IgD-negative memory B cell (primary cell): Measurements from ENCODE around the gene ZNF18. TPM values are rescaled to one million over a fixed set of nuclear protein-coding genes. Genes with fewer than 3 reads are reported as not detected.
"Not testable (repeated sequence)": the region's sequence is repeated elsewhere in the genome, so short reads cannot be mapped to it uniquely, and the experiment has no call there.

Experiments used
- H3K27ac Mint-ChIP-seq, 3 donors: one replicate each; pipeline ENCODE4 v1.8.0; 2020 to 2022; ENCODE audit warnings: mild to moderate bottlenecking in 3 of 3, mixed read lengths in 3 of 3, moderate library complexity in 1 of 3
- H3K27me3 Mint-ChIP-seq: one replicate; pipeline ENCODE4 v1.8.0; 2021; ENCODE audit warnings: mixed read lengths
- H3K36me3 Mint-ChIP-seq: one replicate; pipeline ENCODE4 v1.8.0; 2020; ENCODE audit warnings: mild to moderate bottlenecking, mixed read lengths
- H3K4me1 Mint-ChIP-seq, 3 donors: one replicate each; pipeline ENCODE4 v1.8.0; 2020 to 2022; ENCODE audit warnings: mixed read lengths in 3 of 3, mild to moderate bottlenecking in 1 of 3
- H3K4me3 Mint-ChIP-seq, 4 donors: one replicate each; pipeline ENCODE4 v1.8.0; 2020 to 2022; ENCODE audit warnings: mild to moderate bottlenecking in 4 of 4, mixed read lengths in 4 of 4, moderate library complexity in 3 of 4
- H3K9me3 Mint-ChIP-seq, 3 donors: one replicate each; pipeline ENCODE4 v1.8.0; 2020 to 2021; ENCODE audit warnings: mixed read lengths in 3 of 3, mild to moderate bottlenecking in 1 of 3
- polyA plus RNA-seq: library from polyadenylated mRNA; unstranded; fragments of 300-500 nt; fragmentation: Illumina TruSeq; gene quantifications from one replicate; pipeline ENCODE4 v1.2.3, GENCODE V29; 2021

Gene ZNF18
- polyA plus RNA-seq, 1 donor from 2014 or later = 6.8 TPM

- Mint-ChIP-seq H3K27ac (no peak overlapping the region), H3K4me3 (peak overlapping the region in 1 of 4 donors; percentile 22), H3K36me3 (peaks cover 3% of the 10 kb centered on the region), H3K4me1 (no peaks in the 10 kb centered on the region), H3K27me3 (no peaks in the 10 kb centered on the region), H3K9me3 (peaks cover 3 to 15% (median 6%) of the 10 kb centered on the region in 3 donors)
These were observed 46.3 kb downstream of the ZNF18 start for GRCh38 chr17:11950771-11951519.

- not testable (repeated sequence) for H3K36me3 Mint-ChIP-seq, H3K27ac Mint-ChIP-seq, H3K4me3 Mint-ChIP-seq, H3K4me1 Mint-ChIP-seq, H3K27me3 Mint-ChIP-seq
- peaks cover 0 to 11% (median 6%) of the 10 kb centered on the region in 3 donors for H3K9me3 Mint-ChIP-seq
These were observed 47.7 kb downstream of the ZNF18 start for GRCh38 chr17:11949571-11949970.

- Mint-ChIP-seq H3K4me1 (no peaks in the 10 kb centered on the region), H3K36me3 (no peaks in the 10 kb centered on the region), H3K27me3 (peaks cover 2% of the 10 kb centered on the region), H3K4me3 (no peak overlapping the region), H3K9me3 (peaks cover 0 to 6% (median 2%) of the 10 kb centered on the region in 3 donors), H3K27ac (no peak overlapping the region)
These were observed 48.5 kb downstream of the ZNF18 start for GRCh38 chr17:11948789-11949188.

GRCh38 chr17:11944587-11944986 lies 52.7 kb downstream of the ZNF18 start:
- Mint-ChIP-seq H3K27me3 (peaks cover 2% of the 10 kb centered on the region), H3K27ac (no peak overlapping the region), H3K36me3 (no peaks in the 10 kb centered on the region), H3K9me3 (peaks cover 0 to 3% (median 0%) of the 10 kb centered on the region in 3 donors), H3K4me3 (no peak overlapping the region), H3K4me1 (no peaks in the 10 kb centered on the region)

DNA sequence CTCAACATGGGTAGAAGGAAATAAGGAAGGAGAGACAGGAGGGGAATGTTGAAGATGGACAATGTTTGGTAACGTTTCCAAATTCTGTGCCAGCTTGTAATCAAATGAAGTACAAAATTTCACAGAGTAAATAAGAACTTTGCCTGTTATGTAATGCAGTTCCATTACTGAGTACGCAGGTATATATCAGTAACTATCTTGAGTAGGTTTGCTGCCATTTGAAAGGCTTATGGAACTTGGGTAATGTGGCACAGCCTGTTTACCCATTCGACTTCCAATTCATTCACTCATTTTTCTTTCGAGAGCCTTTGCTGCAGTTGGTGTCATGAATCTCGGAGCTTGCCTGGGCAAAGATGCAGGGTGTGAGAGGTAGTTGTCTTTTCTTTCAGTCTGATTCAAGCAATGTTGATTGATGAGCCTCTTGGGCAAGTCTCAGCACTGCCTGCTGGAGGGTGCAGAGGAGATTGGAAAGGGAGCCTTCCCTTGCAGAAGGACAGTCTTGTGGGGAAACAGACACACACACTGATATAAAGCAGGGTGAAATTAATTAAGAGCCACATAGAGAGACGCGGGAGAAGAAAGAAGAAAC lies 53.4 kb downstream of the ZNF18 start:
- peaks cover 2% of the 10 kb centered on the region for H3K27me3 Mint-ChIP-seq
- H3K36me3 Mint-ChIP-seq = no peaks in the 10 kb centered on the region
- H3K4me3 Mint-ChIP-seq = no peak overlapping the region
- H3K4me1 Mint-ChIP-seq = no peaks in the 10 kb centered on the region
- H3K9me3 Mint-ChIP-seq = peaks cover 0 to 3% (median 0%) of the 10 kb centered on the region in 3 donors
- H3K27ac Mint-ChIP-seq = no peak overlapping the region

- not testable (repeated sequence) for H3K4me3 Mint-ChIP-seq, H3K27me3 Mint-ChIP-seq, H3K27ac Mint-ChIP-seq, H3K9me3 Mint-ChIP-seq, H3K36me3 Mint-ChIP-seq, H3K4me1 Mint-ChIP-seq
These were observed 54.2 kb downstream of the ZNF18 start for GRCh38 chr17:11943086-11943485.

GRCh38 chr17:11940904-11941303 lies 56.4 kb downstream of the ZNF18 start:
- Mint-ChIP-seq H3K27ac (no peak overlapping the region), H3K27me3 (peaks cover 6% of the 10 kb centered on the region), H3K4me3 (no peak overlapping the region), H3K4me1 (no peaks in the 10 kb centered on the region), H3K36me3 (no peaks in the 10 kb centered on the region), H3K9me3 (peaks cover 0 to 3% (median 0%) of the 10 kb centered on the region in 3 donors)

- Mint-ChIP-seq H3K27ac (no peak overlapping the region), H3K4me3 (no peak overlapping the region), H3K4me1 (no peaks in the 10 kb centered on the region), H3K9me3 (no peaks in the 10 kb centered on the region), H3K27me3 (peaks cover 3% of the 10 kb centered on the region), H3K36me3 (no peaks in the 10 kb centered on the region)
These were observed 61.4 kb downstream of the ZNF18 start for GRCh38 chr17:11935734-11936406.

DNA sequence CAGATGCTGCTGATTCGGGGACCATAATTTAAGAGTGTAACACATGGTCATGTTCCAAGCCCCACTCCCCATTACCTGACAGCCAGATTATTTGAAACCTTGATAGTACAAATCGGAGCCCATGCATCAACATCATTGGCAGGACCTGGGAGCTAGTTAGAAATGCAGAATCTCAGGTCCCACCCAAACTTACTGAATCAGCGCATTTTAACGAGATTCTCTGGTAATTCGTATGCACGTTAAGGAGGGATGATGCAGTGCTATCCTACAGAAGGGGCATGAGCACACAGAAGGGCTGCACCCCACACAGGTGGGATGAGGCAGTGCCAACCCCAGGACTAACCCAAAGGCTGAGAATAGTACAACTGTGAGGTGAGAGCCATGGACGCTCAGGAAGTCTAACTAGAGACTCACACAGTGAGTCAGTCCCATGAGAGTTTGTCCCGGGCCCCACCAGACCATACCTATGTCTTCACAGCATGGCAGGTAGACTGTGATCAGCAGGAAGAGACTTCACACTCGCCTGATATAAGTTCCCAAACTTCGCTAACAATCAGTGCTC lies 64.9 kb downstream of the ZNF18 start:
- H3K4me1 Mint-ChIP-seq = no peaks in the 10 kb centered on the region
- H3K36me3 Mint-ChIP-seq = no peaks in the 10 kb centered on the region
- H3K27ac Mint-ChIP-seq = no peak overlapping the region
- no peaks in the 10 kb centered on the region for H3K9me3 Mint-ChIP-seq
- H3K27me3 Mint-ChIP-seq = no peaks in the 10 kb centered on the region
- no peak overlapping the region for H3K4me3 Mint-ChIP-seq

DNA sequence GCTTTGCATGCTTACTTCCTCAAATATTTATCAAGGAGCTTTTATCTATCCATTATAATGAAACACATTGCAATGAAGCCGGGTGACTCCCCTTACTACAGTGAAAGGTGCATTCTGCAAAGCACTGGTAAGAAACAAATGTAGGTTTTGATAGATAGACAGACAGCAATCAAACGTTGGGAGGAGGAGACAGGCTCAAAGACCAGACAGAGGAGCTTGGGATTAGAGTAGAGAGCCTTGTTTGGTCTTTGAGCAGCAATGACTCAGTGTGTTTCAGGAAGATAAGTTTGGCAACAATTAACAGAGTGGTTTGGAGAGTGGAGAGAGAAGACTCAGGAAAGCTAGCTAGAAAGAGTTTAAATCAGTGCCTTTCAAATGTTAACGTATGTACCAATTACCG lies 68.8 kb downstream of the ZNF18 start:
- no peaks in the 10 kb centered on the region for H3K27me3 Mint-ChIP-seq
- H3K36me3 Mint-ChIP-seq = no peaks in the 10 kb centered on the region
- peaks cover 0 to 7% (median 0%) of the 10 kb centered on the region in 3 donors for H3K9me3 Mint-ChIP-seq
- no peak overlapping the region for H3K27ac Mint-ChIP-seq
- H3K4me3 Mint-ChIP-seq = no peak overlapping the region
- H3K4me1 Mint-ChIP-seq = no peaks in the 10 kb centered on the region

Other genes starting within 250 kb of the ZNF18 start
- 16.2 TPM for gene MAP2K4, start 23.4 kb upstream of the ZNF18 start, polyA plus RNA-seq